Parathyroid adenoma (tissue), 2 donors: ENCODE measurements around the gene ZIC4.

Experiments used
- H2AFZ ChIP-seq: fragments of 300-600 bp; sonication (generic); one replicate; pipeline ENCODE4 v1.7.0; 2017; ENCODE audit warnings: antibody characterized with exemption, mild to moderate bottlenecking
- H3K27ac ChIP-seq: fragments of 300-600 bp; sonication (generic); one replicate; pipeline ENCODE4 v1.7.0; 2017
- H3K27me3 ChIP-seq: fragments of 300-600 bp; sonication (generic); one replicate; pipeline ENCODE4 v1.7.0; 2017; ENCODE audit warnings: low read length; ENCODE audit not compliant: control insufficient read depth, insufficient read depth
- H3K36me3 ChIP-seq: fragments of 300-600 bp; sonication (generic); one replicate; pipeline ENCODE4 v1.7.0; 2017; ENCODE audit warnings: low read length; ENCODE audit not compliant: control insufficient read depth, insufficient read depth
- H3K4me1 ChIP-seq: fragments of 300-600 bp; sonication (generic); one replicate; pipeline ENCODE4 v1.7.0; 2017; ENCODE audit warnings: control low read depth
- H3K4me2 ChIP-seq: fragments of 300-600 bp; sonication (generic); one replicate; pipeline ENCODE4 v1.7.0; 2017; ENCODE audit warnings: low read length
- H3K4me3 ChIP-seq: fragments of 300-600 bp; sonication (generic); one replicate; pipeline ENCODE4 v1.7.0; 2017; ENCODE audit warnings: low read depth, low read length
- H3K79me2 ChIP-seq: fragments of 300-600 bp; sonication (generic); one replicate; pipeline ENCODE4 v1.7.0; 2017; ENCODE audit warnings: control low read depth
- H3K9ac ChIP-seq: fragments of 300-600 bp; sonication (generic); one replicate; pipeline ENCODE4 v1.7.0; 2017; ENCODE audit warnings: mild to moderate bottlenecking
- H3K9me3 ChIP-seq: fragments of 300-600 bp; sonication (generic); one replicate; pipeline ENCODE4 v1.7.0; 2017; ENCODE audit warnings: low read length; ENCODE audit not compliant: control insufficient read depth
- TF ChIP-seq, protein P1 (sequence below): fragments of 300-600 bp; sonication (generic); IDR thresholded peaks from one replicate; pipeline ENCODE4 v1.7.0; 2017; ENCODE audit warnings: antibody characterized with exemption, mild to moderate bottlenecking
- donor health status: primary hyperparathyroidism.

The ZIC4 gene

DNA sequence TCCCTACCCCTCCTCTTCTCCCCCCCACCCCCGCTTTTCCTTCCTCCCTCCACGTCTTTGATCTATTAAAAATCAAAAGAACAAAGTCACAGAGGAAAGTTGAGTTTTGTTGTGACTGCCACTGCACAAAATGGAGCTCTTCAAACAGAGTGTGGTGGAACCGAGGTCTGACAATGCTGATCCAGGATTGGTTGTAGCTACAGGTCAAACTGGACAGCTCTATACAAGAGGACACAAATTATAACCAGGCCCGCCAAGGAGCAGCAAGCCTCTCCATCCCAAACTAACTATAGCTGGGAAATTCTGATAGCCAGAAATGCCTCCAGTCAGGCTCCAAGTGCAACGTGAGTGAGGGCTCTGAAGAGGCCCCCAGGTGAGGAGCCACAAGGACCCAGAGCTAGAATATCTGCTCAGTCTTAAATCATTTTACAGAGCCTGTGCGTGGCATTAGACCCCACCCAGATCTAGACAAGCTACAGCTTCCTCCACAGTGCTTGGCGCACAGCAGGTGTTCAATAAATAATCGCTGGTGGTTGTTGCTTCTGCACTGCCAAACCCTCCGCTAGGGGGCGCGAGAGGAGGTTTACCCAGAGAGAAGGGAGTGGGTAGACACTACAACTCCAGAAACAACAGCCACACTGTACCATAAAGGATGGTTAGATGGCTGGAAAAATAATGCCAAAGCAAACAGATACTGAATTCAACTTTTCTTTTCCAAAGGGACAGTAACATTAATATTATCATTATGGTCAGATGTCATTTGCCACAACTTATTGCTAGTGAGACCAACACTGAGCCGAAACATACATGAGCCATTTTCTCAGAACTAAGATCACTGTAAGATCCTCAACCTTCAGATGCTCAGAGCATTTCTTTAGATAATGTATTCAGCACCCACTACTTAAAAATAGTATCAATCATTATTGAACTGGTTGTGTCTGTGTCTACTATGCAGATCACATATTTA lies 44.6 kb downstream of the ZIC4 start:
- Histone ChIP-seq H3K36me3 (no peaks in the 10 kb centered on the region), H3K9me3 (no peaks in the 10 kb centered on the region), H3K27me3 (peaks cover 6% of the 10 kb centered on the region), H3K4me2 (no peak overlapping the region), H2AFZ (peak overlapping the region; percentile 42), H3K4me1 (no peaks in the 10 kb centered on the region), H3K79me2 (no peaks in the 10 kb centered on the region), H3K27ac (no peak overlapping the region), H3K4me3 (no peak overlapping the region), H3K9ac (no peak overlapping the region)
- TF ChIP-seq, protein P1, sequence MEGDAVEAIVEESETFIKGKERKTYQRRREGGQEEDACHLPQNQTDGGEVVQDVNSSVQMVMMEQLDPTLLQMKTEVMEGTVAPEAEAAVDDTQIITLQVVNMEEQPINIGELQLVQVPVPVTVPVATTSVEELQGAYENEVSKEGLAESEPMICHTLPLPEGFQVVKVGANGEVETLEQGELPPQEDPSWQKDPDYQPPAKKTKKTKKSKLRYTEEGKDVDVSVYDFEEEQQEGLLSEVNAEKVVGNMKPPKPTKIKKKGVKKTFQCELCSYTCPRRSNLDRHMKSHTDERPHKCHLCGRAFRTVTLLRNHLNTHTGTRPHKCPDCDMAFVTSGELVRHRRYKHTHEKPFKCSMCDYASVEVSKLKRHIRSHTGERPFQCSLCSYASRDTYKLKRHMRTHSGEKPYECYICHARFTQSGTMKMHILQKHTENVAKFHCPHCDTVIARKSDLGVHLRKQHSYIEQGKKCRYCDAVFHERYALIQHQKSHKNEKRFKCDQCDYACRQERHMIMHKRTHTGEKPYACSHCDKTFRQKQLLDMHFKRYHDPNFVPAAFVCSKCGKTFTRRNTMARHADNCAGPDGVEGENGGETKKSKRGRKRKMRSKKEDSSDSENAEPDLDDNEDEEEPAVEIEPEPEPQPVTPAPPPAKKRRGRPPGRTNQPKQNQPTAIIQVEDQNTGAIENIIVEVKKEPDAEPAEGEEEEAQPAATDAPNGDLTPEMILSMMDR: peak; percentile 24

DNA sequence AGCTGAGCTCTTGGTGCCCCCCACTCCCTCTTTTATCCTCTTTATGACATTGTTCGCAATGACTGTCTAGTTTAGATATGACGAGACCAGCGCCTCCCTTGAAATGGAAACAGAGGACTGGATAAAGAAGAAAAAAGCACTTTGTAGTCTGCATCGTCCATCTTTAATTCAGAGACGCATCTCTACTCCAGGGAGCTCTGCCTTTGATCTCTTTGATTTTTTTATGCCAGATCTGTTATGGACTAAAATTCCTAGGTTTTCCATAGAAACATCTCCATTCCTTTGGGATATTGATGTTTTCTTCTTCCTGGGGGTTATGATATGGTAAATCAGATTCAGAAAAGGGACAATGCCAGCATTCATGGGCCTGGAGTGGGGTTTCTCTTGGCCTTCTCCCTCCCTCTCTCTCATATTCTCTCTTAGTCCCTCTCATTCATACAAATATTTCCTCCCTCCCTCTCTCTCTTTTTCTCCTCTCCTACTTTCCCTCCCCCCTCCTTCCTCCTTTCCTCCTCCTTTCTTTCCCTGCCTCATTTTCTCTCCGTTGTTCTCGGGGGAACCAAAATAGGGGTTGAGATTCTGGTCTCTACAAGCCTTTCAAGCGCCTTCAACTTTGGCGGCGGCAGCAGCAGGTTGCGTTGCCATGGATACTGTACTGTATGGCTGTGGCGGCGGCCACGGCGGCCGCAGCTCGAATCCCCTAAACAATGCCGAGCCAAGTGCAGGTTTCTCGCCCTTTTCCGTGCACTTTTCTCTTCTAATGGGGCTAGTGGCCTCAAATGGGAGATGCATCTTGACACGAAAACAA lies 45.5 kb downstream of the ZIC4 start:
- Histone ChIP-seq H3K4me1 (no peaks in the 10 kb centered on the region), H3K36me3 (no peaks in the 10 kb centered on the region), H3K79me2 (no peaks in the 10 kb centered on the region), H3K4me3 (no peak overlapping the region), H3K4me2 (no peak overlapping the region), H3K9me3 (no peaks in the 10 kb centered on the region), H2AFZ (peak overlapping the region; percentile 42), H3K9ac (no peak overlapping the region), H3K27ac (no peak overlapping the region), H3K27me3 (peaks cover 6% of the 10 kb centered on the region)
- TF ChIP-seq, protein P1: no peak

DNA sequence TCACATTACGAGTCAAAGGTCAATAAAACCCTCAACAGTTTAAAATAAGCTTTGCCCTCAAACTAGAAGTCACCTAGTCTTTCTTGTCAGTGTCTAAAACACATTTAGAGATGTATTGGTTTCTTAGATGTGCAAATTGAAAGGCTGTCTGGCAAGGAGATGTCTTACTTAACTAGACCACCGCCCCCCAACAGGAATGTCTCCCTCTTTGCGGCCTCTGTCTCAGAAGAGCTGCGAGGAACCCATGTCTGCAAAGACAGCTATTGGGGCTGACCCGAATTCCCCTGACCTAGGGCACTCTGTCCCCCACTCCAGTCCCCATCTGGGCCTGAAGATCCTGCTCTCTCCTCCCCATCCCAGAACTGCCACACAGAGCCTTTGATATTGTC lies 46.3 kb downstream of the ZIC4 start:
- Histone ChIP-seq H3K9me3 (no peaks in the 10 kb centered on the region), H3K27ac (no peak overlapping the region), H3K4me2 (no peak overlapping the region), H3K27me3 (peaks cover 6% of the 10 kb centered on the region), H3K4me3 (no peak overlapping the region), H3K36me3 (no peaks in the 10 kb centered on the region), H3K4me1 (no peaks in the 10 kb centered on the region), H2AFZ (no peak overlapping the region), H3K79me2 (no peaks in the 10 kb centered on the region), H3K9ac (no peak overlapping the region)
- TF ChIP-seq, protein P1: no peak

DNA sequence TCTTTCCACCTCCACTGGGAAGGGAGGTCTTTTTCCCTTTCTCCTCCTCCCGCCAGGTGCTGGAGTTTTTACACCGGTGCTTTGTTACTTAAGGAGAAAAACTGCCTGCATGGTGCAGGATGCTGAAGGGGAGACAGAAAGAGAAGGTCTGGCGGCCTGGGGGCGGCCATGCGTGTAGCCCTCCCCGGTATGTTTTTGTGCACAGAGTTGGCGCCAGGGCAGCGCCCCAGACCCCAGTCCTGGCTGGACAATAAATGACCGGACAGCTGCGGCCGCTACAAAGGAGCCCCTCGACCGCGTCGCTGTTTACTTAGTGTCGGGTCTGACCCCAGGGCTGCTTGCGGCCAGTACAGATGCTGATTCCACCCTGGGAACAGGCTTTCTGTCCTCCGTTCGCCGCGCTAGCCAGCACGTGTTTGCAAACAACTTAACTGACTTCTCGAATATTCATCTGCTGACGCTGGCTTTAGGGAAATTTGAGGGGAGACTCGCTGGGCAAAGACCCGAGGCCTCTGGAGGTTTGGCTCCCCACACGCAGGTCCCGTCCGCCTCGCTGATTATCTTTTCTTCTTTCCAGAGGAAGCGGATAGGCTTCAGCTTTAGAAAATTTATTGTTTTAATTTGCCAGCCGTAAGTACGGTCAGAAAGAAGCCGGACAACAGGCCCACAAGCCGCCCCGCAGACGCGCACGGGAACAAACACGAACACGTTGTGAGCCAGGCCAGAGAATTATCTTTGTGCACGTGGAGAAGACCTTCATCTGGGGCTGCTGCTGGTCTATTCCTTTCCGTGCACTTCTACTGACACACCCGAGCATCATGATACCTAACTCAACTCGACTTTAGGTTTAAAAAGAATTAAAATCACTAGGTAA lies 46.9 kb downstream of the ZIC4 start:
- Histone ChIP-seq H3K4me3 (no peak overlapping the region), H3K4me2 (no peak overlapping the region), H3K9ac (no peak overlapping the region), H3K79me2 (no peaks in the 10 kb centered on the region), H3K27me3 (peaks cover 6% of the 10 kb centered on the region), H3K9me3 (no peaks in the 10 kb centered on the region), H3K36me3 (no peaks in the 10 kb centered on the region), H3K4me1 (no peaks in the 10 kb centered on the region), H3K27ac (no peak overlapping the region), H2AFZ (no peak overlapping the region)
- TF ChIP-seq, protein P1: no peak
